NCI-H2029 treated with DMSO at 0.1 percent for 48 hours (cell line): ENCODE data around the gene CTNND2.
"Not testable (repeated sequence)": the region's sequence is repeated elsewhere in the genome, so short reads cannot be mapped to it uniquely, and the experiment has no call there.

ENCODE experiments used
- DNase-seq: peaks from one replicate; lab custom pipeline; 2025; lab: John Stamatoyannopoulos, UW

The CTNND2 gene

GRCh38 chr5:11467588-11467987 lies 436.7 kb downstream of the CTNND2 start:
- no peak for DNase-seq

- no peak for DNase-seq
Measured at GRCh38 chr5:11459716-11460115, 444.5 kb downstream of the CTNND2 start.

DNA sequence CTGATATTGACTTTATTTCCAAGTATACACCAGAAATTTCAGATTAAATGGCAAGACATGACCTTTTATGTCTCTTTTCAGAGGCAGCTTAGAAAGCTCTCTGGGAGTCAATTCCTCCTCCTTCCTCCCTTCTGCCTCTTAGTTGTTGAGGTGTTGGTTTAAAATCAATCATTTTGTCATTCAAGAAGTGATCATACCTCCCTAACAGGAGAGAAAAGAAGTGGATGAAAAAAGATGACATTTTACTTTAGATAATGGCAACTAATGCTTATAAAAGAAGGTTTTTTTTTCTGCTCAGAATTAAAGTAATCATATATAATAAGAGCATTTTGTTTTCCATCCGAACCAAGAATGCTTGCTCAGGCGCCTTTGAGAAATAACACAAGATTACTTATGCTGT lies 448.7 kb downstream of the CTNND2 start:
- no peak for DNase-seq

DNA sequence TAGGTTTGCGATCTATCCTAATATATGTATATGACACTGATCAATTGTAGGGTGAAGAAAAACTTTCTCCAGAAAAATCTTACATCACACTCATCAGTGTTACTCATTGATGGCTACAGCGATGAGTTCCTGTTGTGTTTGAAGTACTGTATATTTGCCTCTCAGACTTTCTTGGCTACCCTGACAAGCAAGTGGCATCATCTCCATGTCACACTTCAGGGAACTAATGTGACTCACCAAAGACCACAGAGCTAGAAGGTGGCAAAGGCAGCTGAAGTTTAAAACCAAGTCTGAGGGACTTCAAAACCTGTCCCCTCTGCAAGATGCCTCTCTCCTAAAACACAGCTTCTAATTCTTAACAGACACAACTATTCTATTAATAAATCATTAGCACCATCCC lies 451.4 kb downstream of the CTNND2 start:
- no peak for DNase-seq

- DNase-seq: no peak
Measured at GRCh38 chr5:11449966-11450365, 454.3 kb downstream of the CTNND2 start.

DNA sequence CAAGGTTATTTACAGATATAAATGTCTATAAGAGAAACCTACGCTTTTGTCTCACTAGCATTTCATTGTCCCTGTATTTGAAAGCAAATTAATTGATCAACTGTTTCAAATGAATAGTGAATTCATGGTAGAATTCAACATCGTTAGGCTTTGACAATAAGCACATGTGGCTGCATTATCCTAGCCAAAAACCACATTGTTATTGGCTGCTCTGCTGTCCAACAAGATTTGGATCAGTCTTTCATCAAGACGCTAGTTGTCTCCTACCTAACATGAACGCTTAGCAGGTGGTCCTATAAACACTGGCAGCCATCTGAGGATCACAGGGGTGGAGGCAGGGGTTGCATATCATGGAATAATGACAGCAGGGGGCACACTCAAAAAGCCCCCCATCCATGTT lies 455.0 kb downstream of the CTNND2 start:
- DNase-seq: no peak

- DNase-seq: no peak
Measured at GRCh38 chr5:11443831-11444230, 460.4 kb downstream of the CTNND2 start.

GRCh38 chr5:11432116-11432515 lies 472.1 kb downstream of the CTNND2 start:
- no peak for DNase-seq

- DNase-seq: no peak
Measured at GRCh38 chr5:11429254-11429653, 475.0 kb downstream of the CTNND2 start.

- no peak for DNase-seq
Measured at GRCh38 chr5:11427569-11427968, 476.7 kb downstream of the CTNND2 start.

DNA sequence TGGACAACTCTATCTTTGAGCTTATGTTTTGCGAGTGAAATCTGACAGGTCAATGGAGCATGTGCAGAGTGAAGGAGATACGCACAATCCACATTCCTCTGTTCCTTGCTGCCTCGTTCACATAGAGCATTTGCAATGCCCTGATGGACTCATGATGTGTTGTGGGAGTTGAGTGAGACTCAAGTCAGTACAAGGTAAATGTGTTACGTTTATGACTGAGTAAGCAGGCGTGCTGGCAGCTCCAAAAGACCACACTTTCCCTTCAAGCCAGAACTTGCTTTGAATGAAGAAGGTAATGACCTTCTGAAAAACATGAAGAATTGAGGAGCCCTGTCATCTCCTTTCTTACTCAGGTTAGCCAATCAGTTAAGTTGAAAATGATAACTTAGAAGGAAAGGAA lies 477.8 kb downstream of the CTNND2 start:
- DNase-seq: no peak

DNA sequence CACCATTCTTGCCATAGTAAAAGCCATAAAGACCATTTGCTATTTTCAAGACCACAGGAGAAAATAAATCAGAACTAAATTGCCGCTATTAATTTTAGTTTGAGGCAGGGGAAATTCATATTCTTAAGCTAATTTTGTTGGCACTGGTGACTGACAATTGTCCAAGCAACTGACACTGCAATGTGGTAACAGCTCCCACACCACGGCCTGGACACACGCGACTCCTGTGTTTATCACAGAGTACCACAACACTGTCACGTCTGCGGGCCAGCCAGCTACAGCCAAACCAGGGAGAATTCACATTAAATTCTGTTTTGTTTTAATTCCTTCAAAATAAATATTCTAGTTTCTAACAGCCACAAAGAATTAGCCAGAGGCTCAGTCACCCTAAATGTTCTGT lies 481.9 kb downstream of the CTNND2 start:
- DNase-seq: no peak

- DNase-seq: no peak
Measured at GRCh38 chr5:11420969-11421368, 483.3 kb downstream of the CTNND2 start.

- DNase-seq: no peak
Measured at GRCh38 chr5:11415751-11416150, 488.5 kb downstream of the CTNND2 start.

DNA sequence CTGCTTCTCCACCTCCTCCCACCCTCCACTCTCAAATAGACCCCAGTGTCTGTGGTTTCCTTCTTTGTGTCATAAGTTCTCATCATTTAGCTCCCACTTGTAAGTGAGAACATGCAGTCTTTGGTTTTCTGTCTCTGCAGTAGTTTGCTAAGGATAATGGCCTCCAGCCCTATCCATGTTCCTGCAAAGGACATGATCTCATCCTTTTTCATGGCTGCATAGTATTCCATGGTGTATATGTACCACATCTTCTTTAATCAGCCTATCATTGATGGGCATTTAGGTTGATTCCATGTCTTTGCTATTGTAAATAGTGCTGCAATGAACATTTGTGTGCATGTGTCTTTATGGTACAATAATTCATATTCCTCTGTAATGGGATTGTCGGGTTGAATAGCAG lies 489.5 kb downstream of the CTNND2 start:
- DNase-seq: not testable (repeated sequence)

DNA sequence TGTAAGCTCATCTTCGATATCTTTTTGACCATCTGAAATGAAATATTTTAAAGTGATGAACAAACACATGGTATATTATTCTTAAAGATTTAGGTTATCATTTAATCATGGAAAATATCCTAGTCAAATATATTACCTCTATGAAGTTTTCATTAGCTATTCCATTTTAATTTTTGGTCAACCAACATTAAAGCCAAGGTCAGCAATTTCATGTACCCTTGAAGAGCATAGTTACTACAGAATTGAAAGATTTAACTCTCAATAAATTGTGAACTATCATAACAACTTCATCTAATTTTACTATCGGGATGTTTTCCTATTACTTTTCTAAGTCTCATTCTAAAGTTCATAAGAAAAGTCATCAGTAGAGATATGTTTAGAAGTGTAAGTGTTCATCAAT lies 492.6 kb downstream of the CTNND2 start:
- no peak for DNase-seq

DNA sequence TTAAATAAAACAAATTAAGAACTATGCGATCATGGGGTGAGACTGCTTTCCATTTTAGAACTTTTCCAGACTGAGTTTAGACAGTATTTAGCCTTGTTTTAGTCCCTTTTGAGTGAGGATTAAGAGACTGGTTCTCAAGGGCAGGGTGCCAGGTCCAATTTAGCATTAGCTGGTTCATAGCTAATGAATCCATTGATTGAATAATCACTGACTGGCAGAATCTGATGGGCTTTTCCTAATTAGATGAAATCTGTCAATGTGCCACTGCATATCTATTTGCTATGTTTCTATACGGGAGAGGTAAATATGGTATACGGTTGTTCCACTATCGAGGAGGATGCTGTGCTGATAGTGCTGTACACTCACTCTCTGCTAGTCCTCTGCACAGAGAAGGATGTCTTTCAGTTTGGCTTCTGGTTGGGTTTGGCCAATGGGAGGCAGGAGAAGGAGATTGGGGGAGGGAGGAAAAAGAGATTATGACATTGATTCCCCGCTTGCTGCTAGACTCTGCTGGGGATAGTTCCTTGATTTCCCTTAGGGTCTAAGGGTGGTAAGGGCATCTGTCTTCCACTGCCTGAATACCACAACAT lies 496.6 kb downstream of the CTNND2 start:
- no peak for DNase-seq

DNA sequence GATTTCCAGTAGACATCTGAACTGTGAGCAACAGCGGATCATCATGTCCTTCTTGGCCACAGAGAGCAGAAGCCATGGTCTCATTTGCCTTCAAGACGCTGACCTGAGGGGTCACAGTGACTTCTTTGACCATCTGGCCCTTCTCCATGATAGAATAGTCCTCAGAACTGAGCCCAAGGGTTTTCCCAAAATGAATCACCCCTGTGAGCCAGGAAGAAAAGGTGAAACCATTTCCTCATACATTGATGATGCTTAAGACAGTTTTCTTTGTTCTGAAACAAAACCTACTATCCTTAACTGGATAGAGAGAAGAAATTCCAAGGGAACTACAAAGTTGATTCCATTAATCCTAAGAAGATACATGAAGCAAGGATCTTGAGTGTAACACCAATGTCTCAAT lies 503.9 kb downstream of the CTNND2 start:
- no peak for DNase-seq

- no peak for DNase-seq
Measured at GRCh38 chr5:11398728-11399127, 505.5 kb downstream of the CTNND2 start.

GRCh38 chr5:11397549-11397948 lies 506.7 kb downstream of the CTNND2 start:
- no peak for DNase-seq

- DNase-seq: no peak
Measured at GRCh38 chr5:11396917-11397316, 507.3 kb downstream of the CTNND2 start.

- no peak for DNase-seq
Measured at GRCh38 chr5:11394933-11395332, 509.3 kb downstream of the CTNND2 start.

DNA sequence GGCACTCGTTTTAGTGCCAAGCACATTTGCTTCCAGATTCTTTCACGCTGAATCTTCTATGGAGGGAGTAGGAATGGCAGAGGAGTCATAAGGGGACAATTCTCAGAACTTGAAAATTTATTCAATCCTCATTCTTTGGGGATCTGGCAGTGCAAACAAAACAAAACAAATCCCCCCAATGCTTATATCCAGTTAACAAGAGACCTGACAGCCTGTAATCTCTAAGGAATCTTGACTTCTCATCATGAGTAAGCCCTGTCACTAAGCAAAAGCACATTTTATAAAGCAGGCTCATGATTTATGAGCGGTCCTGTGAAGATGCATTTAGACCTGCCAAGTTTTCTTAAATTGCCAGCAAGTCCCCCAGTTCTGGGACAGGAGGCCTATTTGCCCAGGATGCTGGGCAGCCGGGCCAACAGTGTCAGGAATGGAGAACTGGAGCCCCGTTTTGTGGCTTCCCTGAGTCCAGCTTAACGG lies 513.9 kb downstream of the CTNND2 start:
- DNase-seq: no peak

DNA sequence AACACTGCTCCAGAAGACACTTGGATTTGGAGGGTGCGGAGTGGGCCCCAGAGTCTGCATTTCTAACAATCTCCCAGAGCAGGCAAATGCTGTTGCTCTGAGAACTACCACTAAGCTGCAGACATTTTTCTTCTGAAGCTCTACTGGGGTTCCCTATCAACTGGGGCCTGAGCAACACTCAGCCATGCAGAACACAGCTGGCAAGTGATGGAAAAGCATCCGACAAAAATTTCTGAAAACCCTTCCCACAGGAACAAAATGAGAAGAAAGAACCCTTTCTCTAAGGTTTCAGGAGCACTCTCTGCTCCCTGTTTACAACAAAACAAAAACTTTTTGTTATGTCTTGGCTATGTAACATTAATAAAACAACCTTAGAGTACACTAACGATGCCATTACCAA lies 516.9 kb downstream of the CTNND2 start:
- DNase-seq: no peak

DNA sequence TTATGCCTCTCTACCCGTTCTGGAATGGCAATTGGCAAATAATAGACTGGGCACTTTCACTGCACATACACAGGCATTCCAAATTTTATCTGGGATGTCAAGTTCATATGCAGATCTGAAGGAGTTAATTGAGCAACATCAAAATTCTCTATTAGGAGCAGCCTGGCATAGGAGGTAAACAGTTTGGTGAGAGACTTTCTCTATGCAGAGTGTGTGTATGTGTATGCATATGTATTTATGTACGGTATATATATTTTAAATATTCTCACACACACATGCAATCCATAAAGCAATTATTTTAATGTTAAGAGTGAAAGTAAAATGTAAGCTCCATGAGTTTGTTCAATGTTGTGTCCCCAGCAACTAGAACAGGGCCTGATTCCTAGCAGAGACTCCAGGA lies 517.8 kb downstream of the CTNND2 start:
- no peak for DNase-seq
